GM12864 (cell line): ENCODE data around the gene FAM161B.
"Not testable (repeated sequence)": the region's sequence is repeated elsewhere in the genome, so short reads cannot be mapped to it uniquely, and the experiment has no call there.

Source experiments
- DNase-seq: peaks from one replicate; pipeline ENCODE4 v3.0.0-alpha.2; 2011; ENCODE audit warnings: low read depth
- H3K4me3 ChIP-seq: 2 replicates; pipeline ENCODE4 v1.5.1; 2011; ENCODE audit warnings: mild to moderate bottlenecking, low read depth, low read length, control low read depth
- CTCF ChIP-seq: IDR thresholded peaks from 2 replicates; pipeline ENCODE4 v1.5.1; 2011; ENCODE audit warnings: low read depth, mild to moderate bottlenecking, moderate library complexity, low read length, control low read depth, inconsistent platforms; ENCODE audit errors: missing control alignments

Gene FAM161B

GRCh38 chr14:73949752-73950734, at the start of gene FAM161B, which contains the start of gene COQ6:
FAM161B (minus strand) TSS chr14:73950094; CDS start chr14:73950026, 68 bp downstream.
COQ6 (plus strand) TSS chr14:73950302; CDS start chr14:73950333, 31 bp downstream.
- DNase-seq: peak; percentile 87
- TF ChIP-seq CTCF: peak; percentile 23
- H3K4me3 ChIP-seq: peak within 1 kb of the TSS; percentile 81

DNA sequence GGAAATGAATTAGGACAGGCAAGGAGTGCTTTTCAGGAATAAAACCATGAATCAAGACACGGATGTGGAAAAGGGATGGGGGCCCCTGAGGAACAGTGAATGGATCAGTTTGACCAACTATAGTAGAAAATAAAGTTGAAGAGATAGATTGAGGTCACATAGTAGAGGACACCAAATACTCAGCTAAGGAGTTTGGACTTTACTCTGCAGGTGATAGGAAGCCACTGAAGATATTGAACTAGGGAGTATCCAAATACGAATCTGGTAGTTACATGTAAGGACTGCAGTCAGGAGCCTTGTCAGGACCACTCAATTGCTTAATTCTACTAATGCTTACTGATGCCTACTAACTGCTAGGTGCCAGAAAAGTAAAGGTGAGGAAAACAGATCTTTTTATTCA, 48.8 kb upstream of the FAM161B start:
- no peak for TF ChIP-seq CTCF
- no peak for DNase-seq

GRCh38 chr14:73997944-73998447, 48.1 kb upstream of the FAM161B start:
- DNase-seq: no peak
- no peak overlapping the region for H3K4me3 ChIP-seq
- TF ChIP-seq CTCF: no peak

More for the DNA sequence above, 48.8 kb upstream of the FAM161B start:
- H3K4me3 ChIP-seq: no peak overlapping the region

GRCh38 chr14:73997108-73997943, 47.4 kb upstream of the FAM161B start:
- DNase-seq: no peak
- no peak overlapping the region for H3K4me3 ChIP-seq
- TF ChIP-seq CTCF: no peak

GRCh38 chr14:73996731-73997107, 46.8 kb upstream of the FAM161B start:
- DNase-seq: no peak
- TF ChIP-seq CTCF: no peak
- H3K4me3 ChIP-seq: no peak overlapping the region

DNA sequence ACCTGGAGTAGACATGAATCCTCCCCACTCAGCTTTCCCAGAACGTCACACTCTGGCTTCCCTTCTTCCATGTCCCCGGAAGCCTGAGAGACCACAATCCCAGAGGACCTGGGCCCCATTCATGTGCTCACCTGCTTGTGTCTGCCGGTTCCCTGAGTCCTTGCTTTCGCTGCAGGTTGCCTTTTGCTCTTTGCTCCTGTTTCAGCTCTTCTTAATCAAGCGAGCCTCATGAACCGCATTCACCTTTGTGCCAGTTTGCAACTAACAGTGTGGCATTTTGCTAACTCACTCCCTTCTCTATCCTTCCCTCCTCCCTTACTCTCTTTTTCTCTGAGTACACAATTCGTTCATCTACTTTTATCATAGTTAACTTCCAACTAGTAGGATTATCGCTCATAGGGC, 46.1 kb upstream of the FAM161B start:
- no peak overlapping the region for H3K4me3 ChIP-seq
- TF ChIP-seq CTCF: no peak
- no peak for DNase-seq

- DNase-seq, H3K4me3 ChIP-seq: not testable (repeated sequence)
These were observed 45.0 kb upstream of the FAM161B start for GRCh38 chr14:73994926-73995325.
